HG03378 (cell line): Measurements from ENCODE around the gene HIBCH.

ENCODE experiments used
- ATAC-seq: cut with Tn5 transposase; IDR thresholded peaks from one replicate; pipeline ENCODE4 v1.9.1; 2021; ENCODE audit warnings: mild to moderate bottlenecking, moderate library complexity; ENCODE audit not compliant: unreplicated experiment

Gene HIBCH

GRCh38 chr2:190199530-190199929 lies 120.1 kb downstream of the HIBCH start:
- ATAC-seq: no peak

DNA sequence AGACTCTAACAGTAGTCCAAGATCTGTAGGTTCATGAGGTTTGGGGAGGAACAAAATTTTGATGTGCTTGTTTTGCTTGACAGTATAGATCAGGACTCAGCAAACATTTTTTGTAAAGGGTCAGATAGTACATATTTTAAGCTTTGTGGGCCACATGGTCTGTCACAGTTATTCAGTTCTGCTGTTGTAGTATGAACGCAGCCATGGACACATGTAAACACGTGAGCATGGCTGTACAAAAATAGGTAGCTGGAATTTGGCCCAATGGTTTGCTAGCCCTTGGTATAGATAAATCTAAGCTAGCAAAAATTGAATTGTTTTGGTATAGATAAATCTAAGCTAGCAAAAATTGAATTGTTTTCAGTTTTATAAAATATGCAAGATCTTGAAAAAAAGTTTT lies 120.5 kb downstream of the HIBCH start:
- no peak for ATAC-seq

DNA sequence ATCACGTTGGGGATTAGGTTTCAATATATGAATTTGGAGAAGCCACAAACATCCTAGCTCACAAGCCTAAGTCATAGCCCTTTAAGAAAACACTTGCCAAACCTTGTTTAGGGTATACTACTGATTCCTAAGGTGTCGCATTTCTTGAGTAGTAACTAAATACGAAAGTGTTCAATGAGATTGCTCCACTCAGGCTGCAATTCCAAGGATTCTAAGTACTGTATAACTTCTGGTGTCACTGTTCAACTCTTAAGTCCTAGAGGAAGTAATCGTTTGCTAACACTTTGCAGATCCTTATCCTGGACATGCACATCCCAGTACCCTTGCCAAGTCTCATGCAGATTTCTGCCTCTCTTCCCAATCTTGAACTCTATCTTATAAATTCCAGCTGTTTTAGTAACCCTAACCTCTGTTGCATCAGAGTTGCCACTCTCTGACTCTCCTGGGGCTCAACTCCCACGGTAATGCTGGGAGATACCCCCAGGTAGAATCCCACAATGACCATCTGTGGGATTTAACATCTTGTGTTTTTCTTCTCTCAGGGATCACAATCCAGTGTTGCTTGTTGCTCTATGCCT lies 122.4 kb downstream of the HIBCH start:
- no peak for ATAC-seq

DNA sequence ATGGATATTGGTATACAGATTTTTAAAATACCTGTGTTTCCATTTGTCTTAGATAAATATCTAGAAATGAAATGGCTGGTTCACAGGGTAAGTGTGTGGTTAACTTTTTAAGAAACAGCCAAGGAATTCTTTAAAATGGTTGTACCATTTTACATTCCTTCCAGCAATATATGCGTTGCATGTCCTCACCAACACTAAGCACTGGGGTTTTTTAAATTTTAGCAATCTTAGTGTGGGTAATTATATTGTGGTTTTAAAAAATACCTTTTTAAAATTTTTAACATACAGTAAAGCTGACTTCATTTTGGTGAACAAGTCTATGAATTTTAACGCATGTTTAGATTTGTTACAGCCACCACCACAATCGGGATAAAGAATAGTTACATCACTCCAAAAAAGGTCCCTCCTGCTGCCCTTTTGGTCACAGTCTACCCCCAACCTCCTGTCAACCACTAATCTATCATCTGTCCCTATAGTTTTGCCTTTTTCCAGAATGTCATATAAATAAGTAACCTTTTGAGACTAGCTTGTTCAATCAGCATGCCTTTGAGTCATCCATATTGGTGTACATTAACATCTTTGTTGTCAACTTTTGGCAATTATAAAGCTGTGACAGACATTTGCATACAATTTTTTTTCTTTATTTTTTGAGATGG lies 129.0 kb downstream of the HIBCH start:
- no peak for ATAC-seq

GRCh38 chr2:190188289-190188688 lies 131.3 kb downstream of the HIBCH start:
- ATAC-seq: no peak

- no peak for ATAC-seq
Observed at GRCh38 chr2:190186238-190186637, 133.4 kb downstream of the HIBCH start.

- no peak for ATAC-seq
Observed at GRCh38 chr2:190185380-190185779, 134.2 kb downstream of the HIBCH start.

DNA sequence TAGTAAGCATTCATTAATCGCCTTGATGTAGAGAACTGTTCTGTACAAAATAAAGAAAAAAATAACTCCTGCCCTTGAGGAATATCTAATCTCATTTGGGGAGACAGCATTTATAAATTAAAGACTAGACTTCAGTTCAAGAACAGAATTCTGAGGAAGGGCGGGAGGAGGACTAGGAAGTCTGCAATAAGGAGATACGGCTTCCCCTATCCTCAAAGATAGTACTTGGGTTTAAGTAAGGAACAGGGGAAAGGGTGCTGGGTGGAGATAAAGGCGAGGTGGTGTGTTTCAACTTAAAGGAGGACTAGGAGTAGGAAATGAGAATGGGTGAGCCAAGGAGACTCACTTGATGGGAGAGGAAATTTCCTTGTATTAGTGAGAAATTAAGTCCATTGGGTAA lies 135.2 kb downstream of the HIBCH start:
- no peak for ATAC-seq

DNA sequence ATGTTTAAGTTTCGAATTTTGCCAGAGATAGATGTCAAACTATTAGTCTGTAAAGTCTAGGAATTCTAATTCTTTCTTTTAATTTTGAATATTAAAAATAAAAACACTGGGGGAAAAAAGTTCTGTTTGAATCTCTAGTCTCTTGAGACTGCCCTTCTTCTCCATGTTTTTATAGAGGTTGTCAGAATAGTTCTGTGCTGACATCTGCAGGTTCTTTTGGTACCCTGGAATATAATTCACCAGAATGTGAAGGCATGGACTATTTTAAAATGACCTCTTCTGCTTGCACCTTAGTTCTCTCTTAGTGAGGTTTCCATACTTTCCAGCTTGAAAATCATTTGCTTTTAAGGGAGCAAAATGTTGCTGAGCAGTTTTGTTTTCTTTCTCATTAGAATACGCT lies 136.1 kb downstream of the HIBCH start:
- no peak for ATAC-seq

DNA sequence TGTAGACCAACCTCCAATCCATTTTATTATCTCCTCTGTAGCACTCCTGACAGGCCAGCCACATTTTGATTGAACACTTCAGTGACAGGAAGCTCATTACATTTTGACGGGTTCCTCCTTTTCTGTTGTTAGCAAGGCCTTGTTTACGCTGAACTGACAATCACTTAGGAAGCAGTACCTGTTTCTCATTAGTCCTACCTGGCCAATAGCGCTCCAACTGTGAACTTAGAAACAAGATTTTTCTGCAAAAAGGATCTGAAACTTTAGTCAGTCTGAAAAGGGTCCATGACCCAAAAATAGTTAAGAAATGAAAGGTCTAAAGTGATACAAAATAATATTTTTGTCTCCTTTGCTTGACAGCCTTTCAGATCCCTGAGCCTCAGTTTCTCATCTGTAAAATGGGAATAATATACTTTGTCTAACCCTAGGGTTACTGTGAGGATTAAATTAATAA lies 137.5 kb downstream of the HIBCH start:
- ATAC-seq: no peak

- ATAC-seq: no peak
Observed at GRCh38 chr2:190181123-190181669, 138.4 kb downstream of the HIBCH start.

- peak; percentile 73 for ATAC-seq
Observed at GRCh38 chr2:190180313-190181122, 139.1 kb downstream of the HIBCH start.

DNA sequence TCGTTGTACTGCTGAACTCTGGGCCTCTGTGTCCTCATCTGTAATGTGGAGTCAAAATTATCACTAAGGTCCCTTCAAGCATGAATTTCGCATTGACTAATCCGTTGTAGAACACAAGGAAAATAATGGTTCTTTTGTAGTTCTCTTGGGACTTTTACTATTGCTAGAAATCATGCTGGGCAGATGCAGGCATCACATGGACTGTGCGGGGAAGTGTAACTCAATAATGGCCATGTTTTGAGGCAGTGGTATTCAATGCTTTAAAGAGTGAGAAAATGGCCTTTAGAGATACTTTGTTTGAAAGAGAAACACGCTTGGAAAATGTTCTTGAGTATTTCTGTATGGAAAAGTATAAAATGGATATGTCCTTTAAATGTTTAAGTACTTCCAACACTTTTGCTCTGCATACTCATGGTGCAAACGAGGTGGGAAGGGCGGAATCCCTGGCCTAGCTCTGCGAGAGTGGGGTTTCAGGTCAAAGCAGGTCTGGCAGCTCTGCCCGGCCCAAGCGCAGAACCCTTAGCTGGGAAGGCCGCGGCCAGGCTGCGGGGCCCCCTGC lies 139.8 kb downstream of the HIBCH start:
- no peak for ATAC-seq

GRCh38 chr2:190178066-190178722 lies 141.4 kb downstream of the HIBCH start:
- no peak for ATAC-seq

- ATAC-seq: no peak
Observed at GRCh38 chr2:190177249-190178040, 142.2 kb downstream of the HIBCH start.

DNA sequence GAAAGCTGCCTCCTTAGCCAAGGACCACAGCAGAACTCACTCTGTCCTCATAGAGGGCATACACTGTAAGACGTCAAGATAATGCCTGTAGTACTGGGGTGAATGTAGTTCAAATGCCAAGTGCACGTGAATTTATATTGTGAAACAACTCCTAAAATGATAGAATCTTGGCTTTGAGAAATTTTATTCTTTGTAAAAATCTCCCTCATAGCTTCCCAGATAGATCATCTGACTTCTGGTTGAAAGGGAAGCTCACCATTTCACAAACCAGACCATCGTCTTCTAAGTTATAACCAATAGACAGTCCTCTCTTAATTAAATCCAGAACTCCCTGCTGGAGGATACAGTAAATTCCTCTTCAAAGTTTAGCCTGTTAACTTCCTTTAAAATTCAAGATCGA lies 146.2 kb downstream of the HIBCH start:
- no peak for ATAC-seq

- ATAC-seq: no peak
Observed at GRCh38 chr2:190170673-190171072, 149.0 kb downstream of the HIBCH start.

GRCh38 chr2:190169221-190170072 lies 150.2 kb downstream of the HIBCH start:
- no peak for ATAC-seq

DNA sequence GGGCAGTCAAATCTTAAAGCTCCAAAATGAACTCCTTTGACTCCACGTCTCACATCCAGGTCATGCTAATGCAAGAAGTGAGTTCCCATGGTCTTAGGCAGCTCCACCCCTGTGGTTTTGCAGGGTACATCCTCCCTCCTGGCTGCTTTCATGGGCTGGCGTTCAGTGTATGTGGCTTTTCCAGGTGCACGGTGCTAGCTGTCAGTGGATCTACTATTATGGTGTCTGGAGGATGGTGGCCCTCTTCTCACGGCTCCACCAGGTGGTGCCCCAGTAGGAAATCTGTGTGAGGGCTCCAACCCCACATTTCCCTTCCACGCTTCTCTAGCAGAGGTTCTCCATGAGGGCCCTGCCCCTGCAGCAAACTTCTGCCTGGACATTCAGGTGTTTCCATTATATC lies 151.9 kb downstream of the HIBCH start:
- no peak for ATAC-seq
